Hypothalamus (tissue), 51 donors: ENCODE data around the gene POTEG.
"Not testable (repeated sequence)": the region's sequence is repeated elsewhere in the genome, so short reads cannot be mapped to it uniquely, and the experiment has no call there.

Source experiments
- DNase-seq, 51 donors: peaks; one replicate each; lab custom pipeline; 2025; lab: John Stamatoyannopoulos, UW

Gene POTEG

GRCh38 chr14:19434241-19434640, at the start of gene POTEG:
Gene POTEG, minus strand, starts transcription at chr14:19434341. Its CDS starts 52 bp downstream, at chr14:19434289.
- not testable (repeated sequence) for DNase-seq

- not testable (repeated sequence) for DNase-seq
Measured at GRCh38 chr14:19482093-19482492, 48.0 kb upstream of the POTEG start.

- DNase-seq: not testable (repeated sequence)
Measured at GRCh38 chr14:19481421-19481820, 47.3 kb upstream of the POTEG start.

- DNase-seq: not testable (repeated sequence)
Measured at GRCh38 chr14:19480491-19480890, 46.4 kb upstream of the POTEG start.

- not testable (repeated sequence) for DNase-seq
Measured at GRCh38 chr14:19445761-19446160, 11.6 kb upstream of the POTEG start.

- DNase-seq: not testable (repeated sequence)
Measured at GRCh38 chr14:19439826-19440225, 5.7 kb upstream of the POTEG start.

GRCh38 chr14:19439219-19439618, 5.1 kb upstream of the POTEG start:
- not testable (repeated sequence) for DNase-seq

- not testable (repeated sequence) for DNase-seq
Measured at GRCh38 chr14:19437126-19437443, 2.9 kb upstream of the POTEG start.

GRCh38 chr14:19436311-19437125, 2.4 kb upstream of the POTEG start:
- DNase-seq: not testable (repeated sequence)

GRCh38 chr14:19435852-19436251, 1.7 kb upstream of the POTEG start:
- not testable (repeated sequence) for DNase-seq

- DNase-seq: not testable (repeated sequence)
Measured at GRCh38 chr14:19434891-19435290, 750 bp upstream of the POTEG start.

GRCh38 chr14:19433765-19434164, 376 bp downstream of the POTEG start:
- DNase-seq: not testable (repeated sequence)

- DNase-seq: not testable (repeated sequence)
Measured at GRCh38 chr14:19408519-19408918, 25.6 kb downstream of the POTEG start.

GRCh38 chr14:19402097-19402496, 32.0 kb downstream of the POTEG start:
- not testable (repeated sequence) for DNase-seq

GRCh38 chr14:19394727-19395126, 39.4 kb downstream of the POTEG start:
- DNase-seq: not testable (repeated sequence)

GRCh38 chr14:19390230-19390629, 43.9 kb downstream of the POTEG start:
- not testable (repeated sequence) for DNase-seq

GRCh38 chr14:19388741-19389140, 45.4 kb downstream of the POTEG start:
- DNase-seq: not testable (repeated sequence)

GRCh38 chr14:19386996-19387395, 47.1 kb downstream of the POTEG start:
- DNase-seq: not testable (repeated sequence)

GRCh38 chr14:19386309-19386708, 47.8 kb downstream of the POTEG start:
- DNase-seq: not testable (repeated sequence)

- DNase-seq: not testable (repeated sequence)
Measured at GRCh38 chr14:19384088-19384781, 49.9 kb downstream of the POTEG start.

- not testable (repeated sequence) for DNase-seq
Measured at GRCh38 chr14:19383008-19383584, 51.0 kb downstream of the POTEG start.
